GM21390 (cell line): ENCODE measurements around the gene CPNE1.
"Not testable (repeated sequence)": the region's sequence is repeated elsewhere in the genome, so short reads cannot be mapped to it uniquely, and the experiment has no call there.

Source experiments
- ATAC-seq: cut with Tn5 transposase; IDR thresholded peaks from one replicate; pipeline ENCODE4 v1.9.1; 2021; ENCODE audit not compliant: unreplicated experiment

CPNE1 gene

GRCh38 chr20:35698298-35699126, 33.8 kb upstream of the CPNE1 start:
- ATAC-seq = peak; percentile 29

- no peak for ATAC-seq
Observed at GRCh38 chr20:35697696-35698297, 33.1 kb upstream of the CPNE1 start.

- no peak for ATAC-seq
Observed at GRCh38 chr20:35695978-35696377, 31.3 kb upstream of the CPNE1 start.

GRCh38 chr20:35695245-35695749, 30.6 kb upstream of the CPNE1 start:
- ATAC-seq = no peak

DNA sequence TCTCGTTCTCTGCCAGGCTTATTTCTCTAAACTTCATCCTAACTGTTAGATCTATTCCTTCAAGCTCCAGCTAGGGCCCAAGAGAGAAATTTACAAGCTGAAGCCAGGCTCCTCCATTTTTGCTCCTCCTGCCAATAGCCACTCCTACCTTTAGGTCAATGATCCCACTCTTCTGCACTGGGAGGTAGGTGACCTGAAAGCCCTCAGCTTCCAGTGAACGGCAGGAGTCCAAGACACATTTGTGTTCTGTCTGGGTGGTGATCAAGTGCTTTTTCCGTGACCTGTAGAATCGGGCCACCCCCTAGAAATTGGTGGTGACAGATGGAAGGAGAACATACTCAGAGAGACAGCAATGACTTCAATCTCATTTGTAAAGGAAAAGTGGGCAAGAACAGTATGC, 25.6 kb upstream of the CPNE1 start:
- ATAC-seq = no peak

- ATAC-seq = not testable (repeated sequence)
Observed at GRCh38 chr20:35686872-35687271, 22.2 kb upstream of the CPNE1 start.

GRCh38 chr20:35685368-35685767, 20.7 kb upstream of the CPNE1 start:
- ATAC-seq = not testable (repeated sequence)

- no peak for ATAC-seq
Observed at GRCh38 chr20:35681960-35682359, 17.3 kb upstream of the CPNE1 start.

- ATAC-seq = no peak
Observed at GRCh38 chr20:35680452-35681183, 15.9 kb upstream of the CPNE1 start.

DNA sequence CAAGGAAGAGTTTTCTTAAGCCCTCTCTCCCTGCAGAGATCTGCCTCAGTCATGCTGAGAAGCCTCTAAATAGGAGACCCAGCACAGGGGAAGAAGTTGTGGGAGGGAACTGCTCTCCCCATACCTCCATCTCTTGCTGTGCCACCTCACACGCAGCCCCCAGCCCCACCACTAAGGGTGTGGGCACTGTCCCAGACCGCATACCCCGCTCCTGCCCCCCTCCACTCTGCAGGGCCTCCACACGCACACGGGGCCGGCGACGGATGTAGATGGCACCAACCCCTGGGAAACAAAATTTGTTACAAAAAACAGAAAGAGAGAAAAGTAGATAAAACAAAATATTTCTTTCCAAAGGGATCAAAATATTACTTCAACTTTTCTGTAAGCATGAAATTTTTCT, 10.2 kb upstream of the CPNE1 start:
- ATAC-seq = no peak

- ATAC-seq = no peak
Observed at GRCh38 chr20:35673884-35674283, 9.2 kb upstream of the CPNE1 start.

GRCh38 chr20:35669681-35670080, 5.0 kb upstream of the CPNE1 start:
- no peak for ATAC-seq

DNA sequence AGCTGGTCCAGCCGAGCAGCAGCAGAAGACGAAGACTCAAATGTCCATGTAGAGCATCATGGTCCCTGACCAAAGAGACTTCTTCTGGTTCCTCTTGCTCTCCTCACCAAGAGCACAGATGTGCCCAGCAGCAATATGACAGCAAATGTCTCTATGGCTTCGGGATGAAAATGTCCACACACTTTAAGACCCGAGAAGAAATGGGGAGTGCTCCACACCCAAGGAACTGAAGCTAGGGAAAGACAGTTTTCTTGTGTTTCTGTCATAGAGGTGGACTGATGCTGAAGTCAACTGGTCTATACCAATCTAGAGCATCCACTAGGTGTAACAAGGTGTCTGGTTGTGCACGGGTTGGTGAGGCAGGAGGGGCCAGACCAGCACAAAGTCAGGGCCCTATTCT, 4.5 kb upstream of the CPNE1 start:
- no peak for ATAC-seq

DNA sequence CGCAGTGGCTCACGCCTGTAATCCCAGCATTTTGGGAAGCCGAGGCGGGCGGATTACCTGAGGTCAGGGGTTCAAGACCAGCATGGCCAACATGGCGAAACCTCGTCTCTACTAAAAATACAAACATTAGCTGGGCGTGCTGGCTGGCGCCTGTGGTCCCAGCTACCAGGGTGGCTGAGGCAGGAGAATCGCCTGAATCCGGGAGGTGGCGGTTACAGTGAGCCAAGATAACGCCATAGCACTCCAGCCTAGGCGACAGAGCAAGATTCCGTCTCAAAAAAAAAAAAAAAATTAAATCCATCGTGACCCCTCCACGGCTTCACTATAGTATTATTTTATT, 1.2 kb upstream of the CPNE1 start:
- no peak for ATAC-seq

DNA sequence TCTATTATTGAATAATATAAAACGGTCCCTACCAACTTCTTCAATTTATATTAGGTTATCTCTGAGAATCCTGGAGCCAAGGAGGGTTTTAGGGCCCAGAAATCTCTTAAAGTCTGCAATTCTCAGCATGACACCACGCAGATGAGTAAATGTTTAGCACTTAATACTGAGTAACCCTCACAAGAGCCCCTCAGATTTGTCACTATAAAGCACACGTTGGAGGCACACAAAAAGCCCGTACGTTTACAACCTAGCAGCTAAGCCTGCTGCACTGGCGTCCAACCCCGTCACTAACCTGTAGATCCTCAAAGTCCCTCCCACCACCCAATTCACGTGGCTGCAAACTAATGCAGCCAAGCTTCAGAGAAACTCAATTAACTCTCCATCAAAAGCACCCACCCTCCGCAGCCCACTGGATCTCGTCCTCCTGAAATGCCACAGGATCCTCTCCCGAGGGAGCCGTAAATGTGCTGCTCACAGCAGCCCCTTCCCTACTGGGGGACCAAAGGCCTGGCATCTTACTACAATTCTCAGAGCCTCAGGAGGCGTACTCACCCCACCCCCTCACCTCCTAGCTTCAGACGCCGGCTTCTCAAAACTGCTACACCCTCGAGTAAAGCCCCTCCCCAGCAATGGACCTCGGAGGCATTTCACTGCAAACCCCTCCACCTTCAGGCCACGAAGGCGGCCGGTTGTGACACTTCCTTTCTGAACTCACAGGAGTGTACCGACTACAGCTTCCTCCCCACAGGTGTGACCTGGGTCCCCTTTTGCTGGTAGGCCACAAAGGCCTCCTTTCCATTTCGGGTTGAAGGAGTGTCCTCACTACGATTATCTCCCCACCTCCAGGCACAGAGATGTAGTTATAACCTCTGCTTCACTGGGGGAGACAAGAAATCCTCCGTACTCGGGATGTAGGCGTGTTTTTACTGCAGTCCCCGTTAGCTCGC, 909 bp downstream of the CPNE1 start:
- peak; percentile 31 for ATAC-seq

GRCh38 chr20:35662551-35662950, 2.1 kb downstream of the CPNE1 start:
- no peak for ATAC-seq

GRCh38 chr20:35661908-35662307, 2.8 kb downstream of the CPNE1 start:
- ATAC-seq = no peak

GRCh38 chr20:35661053-35661452, 3.6 kb downstream of the CPNE1 start:
- ATAC-seq = no peak

GRCh38 chr20:35660122-35660937, 4.4 kb downstream of the CPNE1 start:
- no peak for ATAC-seq

DNA sequence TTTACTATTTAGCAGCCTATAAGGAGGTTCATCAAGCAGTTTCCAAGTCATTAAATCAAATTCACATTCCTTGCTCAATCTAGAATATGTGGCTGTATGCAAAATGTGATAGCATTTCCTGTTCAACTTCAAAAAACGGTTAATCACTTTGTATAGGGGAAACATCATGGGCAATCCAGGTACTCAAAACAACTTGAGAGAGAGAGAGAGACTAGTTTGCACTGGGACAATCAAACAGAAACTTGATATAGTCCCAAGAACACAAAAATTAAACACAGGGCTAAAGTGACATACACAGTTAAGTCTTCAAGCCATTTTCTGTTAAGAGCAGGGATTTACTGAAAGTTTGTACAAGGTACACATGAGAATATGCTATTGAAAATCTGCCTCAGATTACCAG, 7.4 kb downstream of the CPNE1 start:
- ATAC-seq = no peak
